Activated T-helper 2 cell treated with anti-CD3 and anti-CD28 coated beads, Interferon-gamma antibody, Interleukin-2, Interleukin-4, amounts not matched to agents 10 μg/mL and 5 μg/mL and 100 μg/mL, durations not matched to agents 14 hours and 24 hours and 36 hours (primary cell): ENCODE data around the gene ATRNL1. TPM values are rescaled to one million over a fixed set of nuclear protein-coding genes. Genes with fewer than 3 reads are reported as not detected.

Source experiments
- DNase-seq: peaks from one replicate; pipeline ENCODE4 v3.0.0; 2021; ENCODE audit warnings: low spot score
- H3K27ac Mint-ChIP-seq: one replicate; pipeline ENCODE4 v1.8.0; 2021; ENCODE audit warnings: mixed read lengths
- H3K27me3 Mint-ChIP-seq: one replicate; pipeline ENCODE4 v1.8.0; 2021; ENCODE audit warnings: low read depth, mixed read lengths
- H3K36me3 Mint-ChIP-seq: one replicate; pipeline ENCODE4 v1.8.0; 2021; ENCODE audit warnings: low read depth, mixed read lengths
- H3K4me1 Mint-ChIP-seq: one replicate; pipeline ENCODE4 v1.8.0; 2021; ENCODE audit warnings: low read depth, mixed read lengths
- H3K4me3 Mint-ChIP-seq: one replicate; pipeline ENCODE4 v1.8.0; 2021; ENCODE audit warnings: low read depth, mild to moderate bottlenecking, moderate library complexity, mixed read lengths
- H3K9me3 Mint-ChIP-seq: one replicate; pipeline ENCODE4 v1.8.0; 2021; ENCODE audit warnings: mixed read lengths
- intact Hi-C: fragments of 100-400 bp; cut with micrococcal nuclease; formaldehyde crosslinking; loops from one replicate; pipeline ENCODE4 v1.15.1; 2023
- total RNA-seq: library from RNA; stranded (reverse); gene quantifications from 2 replicates; pipeline ENCODE4 v1.2.3, GENCODE V29; 2022

The ATRNL1 gene, protein sequence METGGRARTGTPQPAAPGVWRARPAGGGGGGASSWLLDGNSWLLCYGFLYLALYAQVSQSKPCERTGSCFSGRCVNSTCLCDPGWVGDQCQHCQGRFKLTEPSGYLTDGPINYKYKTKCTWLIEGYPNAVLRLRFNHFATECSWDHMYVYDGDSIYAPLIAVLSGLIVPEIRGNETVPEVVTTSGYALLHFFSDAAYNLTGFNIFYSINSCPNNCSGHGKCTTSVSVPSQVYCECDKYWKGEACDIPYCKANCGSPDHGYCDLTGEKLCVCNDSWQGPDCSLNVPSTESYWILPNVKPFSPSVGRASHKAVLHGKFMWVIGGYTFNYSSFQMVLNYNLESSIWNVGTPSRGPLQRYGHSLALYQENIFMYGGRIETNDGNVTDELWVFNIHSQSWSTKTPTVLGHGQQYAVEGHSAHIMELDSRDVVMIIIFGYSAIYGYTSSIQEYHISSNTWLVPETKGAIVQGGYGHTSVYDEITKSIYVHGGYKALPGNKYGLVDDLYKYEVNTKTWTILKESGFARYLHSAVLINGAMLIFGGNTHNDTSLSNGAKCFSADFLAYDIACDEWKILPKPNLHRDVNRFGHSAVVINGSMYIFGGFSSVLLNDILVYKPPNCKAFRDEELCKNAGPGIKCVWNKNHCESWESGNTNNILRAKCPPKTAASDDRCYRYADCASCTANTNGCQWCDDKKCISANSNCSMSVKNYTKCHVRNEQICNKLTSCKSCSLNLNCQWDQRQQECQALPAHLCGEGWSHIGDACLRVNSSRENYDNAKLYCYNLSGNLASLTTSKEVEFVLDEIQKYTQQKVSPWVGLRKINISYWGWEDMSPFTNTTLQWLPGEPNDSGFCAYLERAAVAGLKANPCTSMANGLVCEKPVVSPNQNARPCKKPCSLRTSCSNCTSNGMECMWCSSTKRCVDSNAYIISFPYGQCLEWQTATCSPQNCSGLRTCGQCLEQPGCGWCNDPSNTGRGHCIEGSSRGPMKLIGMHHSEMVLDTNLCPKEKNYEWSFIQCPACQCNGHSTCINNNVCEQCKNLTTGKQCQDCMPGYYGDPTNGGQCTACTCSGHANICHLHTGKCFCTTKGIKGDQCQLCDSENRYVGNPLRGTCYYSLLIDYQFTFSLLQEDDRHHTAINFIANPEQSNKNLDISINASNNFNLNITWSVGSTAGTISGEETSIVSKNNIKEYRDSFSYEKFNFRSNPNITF (N-terminal part only)
- 0.50 and 0.87 TPM in 2 replicates for total RNA-seq

DNA sequence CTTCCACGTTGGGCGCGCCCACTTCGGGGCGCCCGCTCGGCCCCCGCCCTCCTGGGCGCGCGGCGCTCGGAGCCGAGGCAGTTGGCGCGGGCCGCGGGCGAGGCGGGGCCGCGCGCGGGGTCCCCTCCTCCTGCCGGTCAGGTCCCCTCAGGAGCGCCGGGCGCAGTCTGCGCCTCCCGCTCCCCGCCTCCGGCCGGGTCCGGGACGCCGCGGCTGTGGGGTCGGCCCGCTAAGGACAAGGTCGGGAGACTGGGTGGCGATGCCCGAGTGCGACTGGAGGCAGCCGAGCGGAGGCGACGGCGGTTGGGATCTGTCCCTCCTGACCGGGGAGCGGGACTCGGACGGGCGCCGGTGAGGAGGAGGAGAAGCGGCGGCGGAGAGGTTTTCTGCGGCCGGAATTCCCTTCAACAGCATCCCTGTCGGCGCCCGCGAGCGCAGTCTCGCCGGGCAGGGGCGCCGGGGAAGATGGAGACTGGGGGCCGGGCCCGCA lies at the start of gene ATRNL1:
TSS of gene ATRNL1 (plus strand) at position 80 of the 490 bp plus-strand sequence. CDS start at position 466, 386 bp downstream.
- no peak for DNase-seq
- intact Hi-C loops, result loop anchor here (1.0 kb wide), 1 partner anchor 216 kb away; no protein-coding TSS in a partner anchor
- H3K27me3 Mint-ChIP-seq, result peaks cover 53% of the 10 kb centered on the region
- H3K4me1 Mint-ChIP-seq, result peaks cover 9% of the 10 kb centered on the region
- no peaks in the 10 kb centered on the region for H3K36me3 Mint-ChIP-seq
- H3K4me3 Mint-ChIP-seq, result peak within 1 kb of the TSS; percentile 74
- H3K27ac Mint-ChIP-seq, result no peak within 1 kb of the TSS
- no peaks in the 10 kb centered on the region for H3K9me3 Mint-ChIP-seq

DNA sequence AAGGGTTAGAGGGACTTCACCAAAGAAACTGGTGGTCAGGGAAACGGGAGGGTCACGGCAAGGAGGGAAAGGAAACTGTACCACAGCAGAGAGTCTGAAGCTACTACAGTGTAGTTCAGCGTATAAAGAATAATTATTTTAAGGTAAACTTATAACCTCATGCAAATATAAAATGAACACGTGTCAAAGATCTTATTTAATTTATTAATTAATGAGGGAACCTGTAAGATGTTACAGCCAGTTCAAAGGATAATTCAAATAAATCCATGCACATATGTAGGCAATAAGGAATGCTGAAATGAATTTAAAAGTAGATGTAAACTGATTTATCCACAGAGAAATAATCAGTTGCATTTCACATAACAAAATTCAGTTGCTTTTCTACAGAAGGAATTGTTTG lies 49.4 kb upstream of the ATRNL1 start:
- Mint-ChIP-seq H3K36me3 (no peaks in the 10 kb centered on the region), H3K27me3 (peaks cover 9% of the 10 kb centered on the region), H3K4me3 (no peak overlapping the region), H3K4me1 (no peaks in the 10 kb centered on the region), H3K27ac (no peak overlapping the region), H3K9me3 (no peaks in the 10 kb centered on the region)
- DNase-seq, result no peak
- intact Hi-C loops, result no loop called here

DNA sequence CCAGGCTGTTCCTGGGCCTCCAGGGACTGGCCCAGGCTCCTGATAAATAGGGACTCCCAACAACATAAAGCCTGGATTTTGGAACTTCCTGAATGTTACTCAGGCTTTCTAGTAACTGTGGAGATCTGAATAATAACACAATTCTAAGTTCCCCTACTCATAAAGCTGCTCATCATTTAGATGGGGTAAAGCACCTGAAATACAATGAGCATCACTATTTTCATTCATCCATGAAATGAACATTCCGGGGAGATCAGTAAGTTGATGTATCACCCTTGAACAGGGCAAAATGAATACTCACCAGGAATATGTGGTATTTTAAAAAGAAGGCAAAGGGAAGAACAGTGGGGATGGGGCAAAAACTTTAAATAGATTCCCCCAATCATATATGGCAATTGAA lies 48.3 kb upstream of the ATRNL1 start:
- Mint-ChIP-seq H3K4me3 (no peak overlapping the region), H3K36me3 (no peaks in the 10 kb centered on the region), H3K9me3 (no peaks in the 10 kb centered on the region), H3K27ac (no peak overlapping the region), H3K4me1 (no peaks in the 10 kb centered on the region), H3K27me3 (peaks cover 10% of the 10 kb centered on the region)
- intact Hi-C loops, result no loop called here
- no peak for DNase-seq

DNA sequence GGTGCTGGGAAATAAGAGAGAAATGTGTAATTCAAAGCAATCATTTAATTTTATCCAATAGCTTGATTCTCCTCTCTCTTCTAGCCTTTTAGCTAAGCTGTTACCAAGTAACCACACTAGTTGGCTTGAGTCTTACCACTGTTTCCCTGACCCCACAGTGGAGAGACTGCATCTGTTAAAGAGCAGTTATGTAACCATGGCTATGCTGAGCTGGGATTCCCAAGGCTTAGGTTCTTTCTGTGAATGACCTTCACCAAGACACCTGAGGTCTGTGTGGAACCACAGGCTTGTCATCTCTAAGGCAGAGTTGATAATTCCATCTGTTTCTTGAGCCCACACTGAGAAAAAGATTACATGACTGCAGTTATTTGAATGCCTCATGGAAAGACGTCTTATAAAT lies 47.7 kb upstream of the ATRNL1 start:
- DNase-seq, result no peak

DNA sequence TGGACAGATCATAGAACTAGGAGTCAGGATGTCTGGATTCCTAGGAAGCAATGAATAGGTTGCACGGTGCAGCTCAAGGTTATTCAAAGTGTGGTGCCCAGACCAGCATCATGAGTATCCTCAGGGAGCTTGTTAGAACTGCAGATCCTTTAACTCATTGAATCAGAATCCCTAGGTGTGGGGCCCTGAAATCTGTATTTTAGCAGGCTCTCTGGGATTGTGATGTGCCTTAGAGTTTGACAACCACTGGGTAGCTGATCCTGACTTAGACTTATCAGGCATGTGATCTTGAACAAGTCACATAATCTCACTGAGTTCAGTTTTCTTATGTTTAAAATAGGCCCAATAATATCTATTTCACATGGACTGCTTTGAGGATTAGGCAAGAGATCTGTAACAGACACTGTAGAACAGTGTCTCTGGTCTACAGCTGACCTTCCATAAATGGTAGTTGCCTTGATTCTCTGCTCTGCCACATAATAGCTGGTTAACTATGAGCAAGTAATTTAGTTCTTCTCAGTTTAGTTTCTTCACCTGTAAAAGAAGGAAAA lies 46.4 kb upstream of the ATRNL1 start:
- H3K9me3 Mint-ChIP-seq, result no peaks in the 10 kb centered on the region
- intact Hi-C loops, result no loop called here
- no peak overlapping the region for H3K27ac Mint-ChIP-seq
- no peaks in the 10 kb centered on the region for H3K4me1 Mint-ChIP-seq
- no peaks in the 10 kb centered on the region for H3K36me3 Mint-ChIP-seq
- H3K4me3 Mint-ChIP-seq, result no peak overlapping the region
- H3K27me3 Mint-ChIP-seq, result peaks cover 16% of the 10 kb centered on the region
- DNase-seq, result no peak

More for the DNA sequence above, 47.7 kb upstream of the ATRNL1 start:
- Mint-ChIP-seq H3K4me1 (no peaks in the 10 kb centered on the region), H3K9me3 (no peaks in the 10 kb centered on the region), H3K27me3 (peaks cover 14% of the 10 kb centered on the region), H3K36me3 (no peaks in the 10 kb centered on the region), H3K4me3 (no peak overlapping the region), H3K27ac (no peak overlapping the region)
- intact Hi-C loops, result no loop called here

DNA sequence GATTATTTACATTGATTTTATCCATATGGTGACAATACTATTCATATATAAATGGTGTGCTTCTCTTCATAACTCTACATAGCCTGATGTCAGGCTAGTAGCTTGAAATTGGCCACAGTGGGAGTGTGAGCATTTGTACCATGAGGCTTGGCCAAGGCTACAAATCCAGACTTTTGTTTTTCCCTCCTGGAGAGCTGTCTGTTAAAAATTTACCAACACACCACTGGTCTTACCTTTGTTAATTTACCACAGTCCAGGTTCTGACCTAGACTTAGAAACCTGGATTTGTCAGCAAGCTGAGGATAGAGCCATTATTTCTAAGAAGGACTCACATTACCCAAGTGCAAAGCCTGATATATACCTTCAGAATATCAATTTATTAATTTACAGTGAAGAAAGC lies 45.5 kb upstream of the ATRNL1 start:
- H3K9me3 Mint-ChIP-seq, result no peaks in the 10 kb centered on the region
- H3K27me3 Mint-ChIP-seq, result peaks cover 17% of the 10 kb centered on the region
- intact Hi-C loops, result no loop called here
- no peaks in the 10 kb centered on the region for H3K4me1 Mint-ChIP-seq
- no peak overlapping the region for H3K27ac Mint-ChIP-seq
- DNase-seq, result no peak
- H3K4me3 Mint-ChIP-seq, result no peak overlapping the region
- H3K36me3 Mint-ChIP-seq, result no peaks in the 10 kb centered on the region

DNA sequence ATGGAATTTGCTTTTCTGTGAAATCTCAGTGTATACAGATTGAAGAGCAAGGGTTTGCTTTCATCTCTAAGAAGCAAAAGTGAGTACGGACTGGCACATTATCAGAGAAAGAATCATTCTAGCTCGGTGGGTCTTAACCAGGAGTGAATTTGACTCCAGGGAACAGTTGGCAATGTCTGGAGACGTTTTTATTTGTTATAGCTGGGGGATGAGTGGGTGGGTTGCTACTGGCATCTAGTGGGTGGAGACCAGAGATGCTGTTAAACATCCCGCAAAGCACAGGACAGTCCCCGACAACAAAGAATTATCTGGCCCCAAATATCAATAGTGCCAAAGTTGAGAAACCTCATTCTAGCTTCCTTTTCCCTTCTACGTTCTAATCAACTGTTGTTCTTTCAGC lies 43.8 kb upstream of the ATRNL1 start:
- DNase-seq, result no peak
- Mint-ChIP-seq H3K27ac (no peak overlapping the region), H3K27me3 (peaks cover 12% of the 10 kb centered on the region), H3K9me3 (no peaks in the 10 kb centered on the region), H3K36me3 (no peaks in the 10 kb centered on the region), H3K4me1 (no peaks in the 10 kb centered on the region), H3K4me3 (no peak overlapping the region)
- intact Hi-C loops, result no loop called here

DNA sequence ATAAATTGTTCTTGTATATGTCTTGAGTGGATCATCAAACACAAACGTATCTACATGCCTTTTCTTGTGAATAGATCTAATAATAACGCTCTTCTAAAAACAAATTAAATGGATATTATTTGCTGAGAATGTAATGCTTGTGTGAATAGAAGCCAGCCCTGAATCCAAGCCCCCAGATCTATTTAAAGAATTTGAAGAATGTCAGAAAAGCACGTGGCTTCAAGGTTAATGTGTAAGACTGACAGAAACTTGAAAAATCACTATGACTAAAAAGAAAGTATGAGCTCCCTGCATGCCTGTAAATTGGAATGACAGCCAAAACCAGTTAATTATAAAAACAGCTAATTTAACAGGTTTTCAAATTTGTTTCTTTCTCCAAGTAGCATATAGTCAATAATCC lies 43.2 kb upstream of the ATRNL1 start:
- no peaks in the 10 kb centered on the region for H3K4me1 Mint-ChIP-seq
- intact Hi-C loops, result loop anchor here (5.0 kb wide), 1 partner anchor 173 kb away; no protein-coding TSS in a partner anchor
- no peaks in the 10 kb centered on the region for H3K9me3 Mint-ChIP-seq
- H3K4me3 Mint-ChIP-seq, result no peak overlapping the region
- no peak overlapping the region for H3K27ac Mint-ChIP-seq
- DNase-seq, result no peak
- H3K27me3 Mint-ChIP-seq, result peaks cover 9% of the 10 kb centered on the region
- no peaks in the 10 kb centered on the region for H3K36me3 Mint-ChIP-seq

DNA sequence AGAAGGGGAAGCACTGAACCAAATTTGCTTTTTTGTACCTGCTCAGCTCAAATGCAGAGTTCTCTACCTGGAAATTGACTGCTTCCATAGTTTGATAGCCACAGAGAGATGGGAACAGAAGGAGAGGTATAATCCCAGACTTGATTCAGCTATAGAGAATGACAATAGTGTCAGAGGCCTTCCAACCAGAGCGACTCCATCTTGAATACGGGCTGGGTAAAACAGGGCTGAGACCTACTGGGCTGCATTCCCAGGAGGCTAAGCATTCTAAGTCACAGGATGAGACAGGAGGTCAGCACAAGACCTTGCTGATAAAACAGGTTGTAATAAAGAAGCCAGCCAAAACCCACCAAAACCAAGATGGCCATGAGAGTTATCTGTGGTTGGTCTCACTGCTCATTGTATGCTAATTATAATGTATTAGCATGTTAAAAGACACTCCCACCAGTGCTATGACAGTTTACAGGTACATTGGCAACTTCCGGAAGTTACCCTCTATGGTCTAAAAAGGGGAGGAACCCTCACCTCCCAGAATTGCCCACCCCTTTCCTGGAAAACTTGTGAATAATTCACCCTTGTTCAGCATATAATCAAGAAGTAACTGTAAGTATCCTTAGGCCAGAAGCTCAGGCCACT lies 42.7 kb upstream of the ATRNL1 start:
- Mint-ChIP-seq H3K4me3 (no peak overlapping the region), H3K4me1 (no peaks in the 10 kb centered on the region), H3K9me3 (no peaks in the 10 kb centered on the region), H3K36me3 (no peaks in the 10 kb centered on the region), H3K27me3 (peaks cover 11% of the 10 kb centered on the region), H3K27ac (no peak overlapping the region)
- no peak for DNase-seq
- intact Hi-C loops, result loop anchor here (5.0 kb wide), 1 partner anchor 173 kb away; no protein-coding TSS in a partner anchor

DNA sequence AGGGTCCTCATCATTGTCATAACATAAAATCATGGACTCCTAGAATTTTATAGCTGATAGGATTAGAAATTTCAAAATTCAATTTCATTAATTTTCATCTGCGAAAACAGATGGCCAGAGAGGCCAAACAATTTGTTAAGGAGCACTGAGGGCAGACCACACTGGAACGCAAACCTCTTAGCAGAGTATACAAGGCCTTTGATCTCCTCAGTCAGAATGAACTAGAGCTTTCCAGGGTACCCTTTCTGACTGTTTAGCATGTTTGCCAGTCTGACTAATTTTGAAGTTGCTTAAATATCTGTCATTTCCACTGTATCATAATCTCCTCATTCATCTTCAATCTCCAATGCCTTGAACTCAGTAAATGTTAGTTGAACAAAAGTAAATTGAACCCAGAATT lies 41.9 kb upstream of the ATRNL1 start:
- intact Hi-C loops, result loop anchor here (5.0 kb wide), 1 partner anchor 174 kb away; no protein-coding TSS in a partner anchor
- no peak overlapping the region for H3K4me3 Mint-ChIP-seq
- H3K27me3 Mint-ChIP-seq, result peaks cover 12% of the 10 kb centered on the region
- no peak overlapping the region for H3K27ac Mint-ChIP-seq
- H3K9me3 Mint-ChIP-seq, result no peaks in the 10 kb centered on the region
- no peak for DNase-seq
- no peaks in the 10 kb centered on the region for H3K36me3 Mint-ChIP-seq
- no peaks in the 10 kb centered on the region for H3K4me1 Mint-ChIP-seq

DNA sequence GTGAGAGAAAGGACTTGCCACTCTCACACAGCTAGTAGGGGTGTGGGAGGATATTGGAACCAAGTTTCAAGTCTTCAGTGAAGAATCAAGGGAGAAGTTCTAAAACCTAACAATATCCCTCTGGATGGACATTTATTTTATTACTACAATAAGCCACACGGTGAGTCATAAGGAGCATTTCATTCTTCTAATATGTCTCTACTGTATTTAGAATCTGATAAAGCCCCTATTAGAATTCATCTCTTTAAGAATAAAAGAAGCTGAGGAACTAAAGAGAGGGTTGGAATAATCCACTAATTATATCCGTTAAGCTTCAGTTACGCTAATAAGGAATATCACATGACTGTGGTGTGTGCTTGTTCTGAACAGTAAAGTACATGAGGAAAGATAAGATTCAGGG lies 40.9 kb upstream of the ATRNL1 start:
- intact Hi-C loops, result loop anchor here (5.0 kb wide), 1 partner anchor 175 kb away; no protein-coding TSS in a partner anchor
- no peak overlapping the region for H3K4me3 Mint-ChIP-seq
- H3K36me3 Mint-ChIP-seq, result no peaks in the 10 kb centered on the region
- H3K27me3 Mint-ChIP-seq, result peaks cover 14% of the 10 kb centered on the region
- DNase-seq, result no peak
- H3K4me1 Mint-ChIP-seq, result no peaks in the 10 kb centered on the region
- no peak overlapping the region for H3K27ac Mint-ChIP-seq
- no peaks in the 10 kb centered on the region for H3K9me3 Mint-ChIP-seq

DNA sequence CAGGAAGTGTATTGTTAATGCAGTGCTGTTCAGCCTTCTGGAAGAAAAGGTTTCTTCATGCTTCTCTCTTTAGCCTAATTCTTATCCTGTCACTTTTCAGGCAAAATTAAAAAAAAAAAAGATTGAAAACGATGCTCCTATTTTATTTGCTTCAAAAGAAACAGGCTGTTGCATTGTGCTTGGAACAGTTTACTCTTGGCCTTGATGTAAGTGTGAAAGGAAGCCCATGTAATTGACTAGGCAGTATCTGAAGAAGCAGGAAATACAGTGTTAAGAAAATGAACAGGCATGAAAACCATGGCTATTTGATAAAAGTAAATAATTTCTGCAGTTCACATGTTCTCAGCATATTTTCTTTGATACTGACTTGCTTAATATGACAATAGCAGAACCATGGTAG lies 40.4 kb upstream of the ATRNL1 start:
- Mint-ChIP-seq H3K36me3 (no peaks in the 10 kb centered on the region), H3K4me3 (no peak overlapping the region), H3K27ac (no peak overlapping the region), H3K9me3 (no peaks in the 10 kb centered on the region), H3K27me3 (peaks cover 14% of the 10 kb centered on the region), H3K4me1 (no peaks in the 10 kb centered on the region)
- intact Hi-C loops, result loop anchor here (5.0 kb wide), 1 partner anchor 175 kb away; no protein-coding TSS in a partner anchor
- DNase-seq, result no peak
